HL-60 (cell line): Measurements from ENCODE around the gene NRCAM.

Experiments
- DNase-seq, 2 experiments: peaks; one replicate each; pipeline ENCODE4 v3.0.0-alpha.2; 2010 to 2020; ENCODE audit warnings: low read depth in 1 of 2, low spot score in 1 of 2
- H3K27ac ChIP-seq: fragments of 250-450 bp; sonication (Bioruptor Pico); replicated peaks from 2 replicates; pipeline ENCODE4 v1.5.1; 2020; ENCODE audit warnings: mild to moderate bottlenecking, moderate library complexity
- H3K27me3 ChIP-seq: fragments of 250-450 bp; sonication (Bioruptor Pico); 2 replicates; pipeline ENCODE4 v1.5.1; 2021; ENCODE audit warnings: mild to moderate bottlenecking, moderate library complexity; ENCODE audit not compliant: insufficient read depth, poor library complexity, severe bottlenecking
- H3K4me3 ChIP-seq: replicated peaks from 2 replicates; pipeline ENCODE4 v1.5.1; 2011; ENCODE audit warnings: mild to moderate bottlenecking, control low read depth, low read length; ENCODE audit not compliant: insufficient read depth
- CTCF ChIP-seq: IDR thresholded peaks from one replicate; pipeline ENCODE4 v1.5.1; 2011; ENCODE audit warnings: low read length, control low read depth, inconsistent platforms; ENCODE audit not compliant: insufficient read depth
- GABPA ChIP-seq: IDR thresholded peaks from 2 replicates; pipeline ENCODE4 v1.6.1; 2012; ENCODE audit warnings: low read depth
- POLR2AphosphoS5 ChIP-seq: IDR thresholded peaks from 2 replicates; pipeline ENCODE4 v1.6.1; 2012; ENCODE audit warnings: low read depth
- REST ChIP-seq: IDR thresholded peaks from 2 replicates; pipeline ENCODE4 v1.6.1; 2012; ENCODE audit warnings: low read depth; ENCODE audit not compliant: insufficient replicate concordance
- SPI1 ChIP-seq: IDR thresholded peaks from 2 replicates; pipeline ENCODE4 v1.6.1; 2012; ENCODE audit warnings: low read depth, mild to moderate bottlenecking, borderline replicate concordance

Gene NRCAM

GRCh38 chr7:108266491-108266890, 189.7 kb downstream of the NRCAM start:
- no peak overlapping the region for H3K4me3 ChIP-seq
- TF ChIP-seq GABPA (no peak), CTCF (no peak), SPI1 (no peak), POLR2AphosphoS5 (no peak), REST (no peak)
- H3K27me3 ChIP-seq: no peaks in the 10 kb centered on the region
- no peak overlapping the region for H3K27ac ChIP-seq
- no peak for DNase-seq

GRCh38 chr7:108266035-108266434, 190.2 kb downstream of the NRCAM start:
- DNase-seq: no peak
- H3K27ac ChIP-seq: no peak overlapping the region
- TF ChIP-seq POLR2AphosphoS5 (no peak), REST (no peak), CTCF (no peak), GABPA (no peak), SPI1 (no peak)
- no peaks in the 10 kb centered on the region for H3K27me3 ChIP-seq
- H3K4me3 ChIP-seq: no peak overlapping the region

GRCh38 chr7:108265007-108265406, 191.2 kb downstream of the NRCAM start:
- no peak overlapping the region for H3K4me3 ChIP-seq
- TF ChIP-seq SPI1: no peak
- TF ChIP-seq POLR2AphosphoS5: no peak
- no peak for TF ChIP-seq CTCF
- no peak for TF ChIP-seq GABPA
- TF ChIP-seq REST: no peak
- no peak for DNase-seq
- H3K27ac ChIP-seq: no peak overlapping the region
- H3K27me3 ChIP-seq: no peaks in the 10 kb centered on the region
